ENCODE measurements around the gene WASHC4.

The WASHC4 gene

DNA sequence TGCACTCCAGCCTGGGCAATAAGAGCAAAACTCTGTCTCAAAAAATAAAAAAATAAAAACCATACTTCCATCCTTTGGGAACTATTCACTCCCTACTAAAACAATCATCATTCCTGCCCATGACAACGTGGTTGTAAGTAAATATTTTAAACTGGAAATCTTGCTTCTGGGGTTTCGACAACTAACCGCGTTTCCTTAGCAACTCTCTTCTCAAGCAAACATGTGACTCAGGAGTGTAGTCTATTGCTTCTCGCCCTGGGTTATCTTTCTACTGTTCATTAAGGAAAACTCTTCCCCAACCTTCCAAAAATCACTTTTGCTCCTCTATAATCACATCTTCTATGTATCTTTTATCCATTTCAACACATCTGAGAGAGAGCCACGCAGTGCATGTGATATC, 106.6 kb downstream of the WASHC4 start:
- Histone ChIP-seq H3K36me3 (ENCODE audit: control insufficient read depth, insufficient read depth, low read length) (no peaks in the 10 kb centered on the region), H3K4me3 (ENCODE audit: low read depth, low read length) (no peak overlapping the region), H3K9me3 (ENCODE audit: control insufficient read depth, low read length) (no peaks in the 10 kb centered on the region), H3K27ac (no peak overlapping the region), H3K4me2 (ENCODE audit: low read length) (no peak overlapping the region), H3K9ac (no peak overlapping the region), H2AFZ (no peak overlapping the region), H3K27me3 (ENCODE audit: control insufficient read depth, insufficient read depth, low read length) (no peaks in the 10 kb centered on the region), H3K79me2 (peaks cover 2% of the 10 kb centered on the region), H3K4me1 (no peaks in the 10 kb centered on the region)
- TF ChIP-seq CTCF (IDR thresholded peaks at IDR 0.05) = no peak

DNA sequence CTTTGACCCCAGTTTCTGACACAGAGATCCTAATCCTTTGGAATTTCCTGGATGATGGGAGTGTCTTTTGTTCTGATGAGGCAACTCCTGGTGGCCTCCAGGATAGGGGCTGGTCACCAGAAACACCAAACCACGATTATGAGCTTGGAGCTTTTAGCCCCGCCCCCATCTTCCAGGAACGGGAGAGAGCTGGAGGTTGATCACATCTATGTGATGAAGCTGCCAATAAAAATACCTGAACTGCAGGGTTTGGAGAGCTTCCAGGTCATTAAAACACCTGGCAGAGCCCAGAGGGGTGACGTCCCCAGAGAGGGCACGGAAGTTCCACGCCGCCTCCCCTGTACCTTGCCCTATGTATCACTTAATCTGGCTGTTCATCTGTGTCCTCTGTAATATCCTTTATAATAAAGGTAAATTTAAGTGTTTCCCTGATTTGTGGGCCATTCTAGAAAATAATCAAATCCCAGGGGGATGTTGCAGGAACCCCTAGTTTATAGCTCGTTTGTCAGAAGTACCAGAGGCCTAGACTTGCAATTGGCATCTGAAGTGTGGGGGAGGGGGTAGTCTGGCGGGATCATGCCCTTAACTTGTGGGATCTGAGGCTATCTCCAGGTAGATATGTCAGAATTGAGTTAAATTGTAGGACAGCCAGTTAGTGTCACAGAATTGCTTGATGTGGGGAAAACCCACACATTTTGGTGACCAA, 107.3 kb downstream of the WASHC4 start:
- Histone ChIP-seq H3K36me3 (ENCODE audit: control insufficient read depth, insufficient read depth, low read length) (no peaks in the 10 kb centered on the region), H3K4me3 (ENCODE audit: low read depth, low read length) (no peak overlapping the region), H3K27me3 (ENCODE audit: control insufficient read depth, insufficient read depth, low read length) (no peaks in the 10 kb centered on the region), H3K9ac (no peak overlapping the region), H3K4me1 (no peaks in the 10 kb centered on the region), H3K4me2 (ENCODE audit: low read length) (no peak overlapping the region), H3K79me2 (peaks cover 2% of the 10 kb centered on the region), H3K27ac (no peak overlapping the region), H2AFZ (no peak overlapping the region), H3K9me3 (ENCODE audit: control insufficient read depth, low read length) (no peaks in the 10 kb centered on the region)
- no peak for TF ChIP-seq CTCF (IDR thresholded peaks at IDR 0.05)

GRCh38 chr12:105218434-105218833, 110.9 kb downstream of the WASHC4 start:
- Histone ChIP-seq H3K27me3 (ENCODE audit: control insufficient read depth, insufficient read depth, low read length) (no peaks in the 10 kb centered on the region), H3K4me2 (ENCODE audit: low read length) (no peak overlapping the region), H3K9me3 (ENCODE audit: control insufficient read depth, low read length) (no peaks in the 10 kb centered on the region), H3K4me3 (ENCODE audit: low read depth, low read length) (no peak overlapping the region), H3K4me1 (peaks cover 2% of the 10 kb centered on the region), H3K36me3 (ENCODE audit: control insufficient read depth, insufficient read depth, low read length) (no peaks in the 10 kb centered on the region), H3K27ac (no peak overlapping the region), H3K9ac (no peak overlapping the region), H3K79me2 (peaks cover 19% of the 10 kb centered on the region), H2AFZ (no peak overlapping the region)
- TF ChIP-seq CTCF (IDR thresholded peaks at IDR 0.05) = no peak

All from parathyroid adenoma (tissue), 2 donors.